ENCODE data around the gene LIPJ. TPM values are rescaled to one million over a fixed set of nuclear protein-coding genes. Genes with fewer than 3 reads are reported as not detected.

LIPJ gene
- total RNA-seq, 1 experiment from 2014 or later, result not detected

DNA sequence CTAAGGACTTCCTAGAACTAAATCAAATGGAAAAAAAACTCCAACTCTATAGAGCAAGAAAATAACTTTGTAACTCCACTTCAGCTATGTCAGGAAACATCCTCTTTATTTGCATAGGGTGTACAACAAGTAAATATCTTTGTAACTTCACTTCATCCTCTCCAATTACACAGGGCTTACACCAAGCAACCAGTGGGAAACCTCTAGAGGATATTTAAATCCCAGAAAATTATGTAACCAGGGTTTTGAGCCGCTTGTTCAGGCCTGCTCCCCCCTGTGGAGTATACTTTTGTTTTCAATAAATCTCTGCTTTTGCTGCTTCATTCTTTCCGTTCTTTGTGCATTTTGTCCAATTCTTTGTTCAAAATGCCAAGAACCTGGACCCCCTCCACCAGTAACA is 22.2 kb downstream of the LIPJ start:
- no peak overlapping the region for H3K4me3 ChIP-seq (ENCODE audit: low read length)
- H3K9ac ChIP-seq (ENCODE audit: low read length), result no peak overlapping the region
- no peak overlapping the region for H3K4me2 ChIP-seq (ENCODE audit: low read depth, low read length, poor library complexity, severe bottlenecking)
- H3K27me3 ChIP-seq (ENCODE audit: low read length), result no peaks in the 10 kb centered on the region
- H3K36me3 ChIP-seq (ENCODE audit: insufficient read depth, low read length), result no peaks in the 10 kb centered on the region
- no peaks in the 10 kb centered on the region for H4K20me1 ChIP-seq (ENCODE audit: insufficient read depth, low read depth, low read length)
- H3K79me2 ChIP-seq (ENCODE audit: low read length), result no peaks in the 10 kb centered on the region
- H3K4me1 ChIP-seq (ENCODE audit: low read length), result no peaks in the 10 kb centered on the region
- H2AFZ ChIP-seq (ENCODE audit: low read length), result no peak overlapping the region
- H3K9me3 ChIP-seq (ENCODE audit: low read length), result no peaks in the 10 kb centered on the region
- no peak for DNase-seq
- H3K9me2 ChIP-seq (replicated peaks; ENCODE audit: insufficient read depth, low read length), result no peaks in the 10 kb centered on the region
- no peak overlapping the region for H3K27ac ChIP-seq (ENCODE audit: low read length)

DNA sequence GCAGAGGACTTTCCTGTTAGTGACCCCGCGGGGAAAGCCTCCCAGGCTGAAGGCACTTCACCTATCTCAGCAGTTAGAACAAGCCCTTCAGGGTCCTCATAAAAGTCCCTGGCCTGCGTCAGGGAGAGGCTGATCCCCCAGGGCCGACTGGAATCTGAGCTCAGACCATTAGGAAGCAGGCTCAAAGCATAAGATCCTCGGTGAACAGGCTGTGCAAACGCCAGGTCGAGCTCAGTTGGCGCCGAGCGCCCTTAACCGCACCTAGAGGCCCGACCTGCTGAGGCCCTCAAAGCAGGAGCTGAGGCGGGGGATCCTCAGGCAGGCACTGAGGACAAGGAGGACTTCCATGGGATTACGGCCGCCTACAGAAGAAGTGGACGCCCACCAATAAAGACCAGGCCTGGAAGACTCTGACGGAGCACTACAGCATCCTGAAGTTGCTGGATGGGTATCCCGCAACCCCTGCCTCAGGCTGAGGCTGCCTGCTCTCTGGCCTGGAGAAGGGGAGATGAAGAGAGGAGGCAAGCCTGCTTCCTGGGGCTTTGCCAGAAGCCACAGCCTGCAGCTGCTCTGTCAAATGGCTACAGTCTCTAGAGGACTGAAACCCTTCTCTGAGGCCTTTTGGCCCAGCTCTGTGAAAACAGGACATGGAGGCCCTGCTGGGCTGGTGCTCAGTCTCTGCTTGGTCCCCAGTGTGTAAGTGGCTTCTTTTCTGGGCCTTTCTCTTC is 29.9 kb downstream of the LIPJ start:
- no peaks in the 10 kb centered on the region for H3K4me1 ChIP-seq (ENCODE audit: low read length)
- no peaks in the 10 kb centered on the region for H3K9me2 ChIP-seq (replicated peaks; ENCODE audit: insufficient read depth, low read length)
- DNase-seq, result no peak
- no peaks in the 10 kb centered on the region for H3K27me3 ChIP-seq (ENCODE audit: low read length)
- H3K4me3 ChIP-seq (ENCODE audit: low read length), result no peak overlapping the region
- H3K27ac ChIP-seq (ENCODE audit: low read length), result no peak overlapping the region
- H3K36me3 ChIP-seq (ENCODE audit: insufficient read depth, low read length), result no peaks in the 10 kb centered on the region
- H3K9me3 ChIP-seq (ENCODE audit: low read length), result no peaks in the 10 kb centered on the region
- H3K79me2 ChIP-seq (ENCODE audit: low read length), result no peaks in the 10 kb centered on the region
- H3K4me2 ChIP-seq (ENCODE audit: low read depth, low read length, poor library complexity, severe bottlenecking), result no peak overlapping the region
- H3K9ac ChIP-seq (ENCODE audit: low read length), result no peak overlapping the region
- no peaks in the 10 kb centered on the region for H4K20me1 ChIP-seq (ENCODE audit: insufficient read depth, low read depth, low read length)
- no peak overlapping the region for H2AFZ ChIP-seq (ENCODE audit: low read length)

- no peak for DNase-seq
- H3K9me3 ChIP-seq (ENCODE audit: low read length), result no peaks in the 10 kb centered on the region
- H2AFZ ChIP-seq (ENCODE audit: low read length), result no peak overlapping the region
- H4K20me1 ChIP-seq (ENCODE audit: insufficient read depth, low read depth, low read length), result no peaks in the 10 kb centered on the region
- no peaks in the 10 kb centered on the region for H3K79me2 ChIP-seq (ENCODE audit: low read length)
- no peaks in the 10 kb centered on the region for H3K9me2 ChIP-seq (replicated peaks; ENCODE audit: insufficient read depth, low read length)
- H3K4me2 ChIP-seq (ENCODE audit: low read depth, low read length, poor library complexity, severe bottlenecking), result no peak overlapping the region
- no peak overlapping the region for H3K27ac ChIP-seq (ENCODE audit: low read length)
- no peaks in the 10 kb centered on the region for H3K4me1 ChIP-seq (ENCODE audit: low read length)
- H3K4me3 ChIP-seq (ENCODE audit: low read length), result no peak overlapping the region
- H3K36me3 ChIP-seq (ENCODE audit: insufficient read depth, low read length), result no peaks in the 10 kb centered on the region
- no peaks in the 10 kb centered on the region for H3K27me3 ChIP-seq (ENCODE audit: low read length)
- H3K9ac ChIP-seq (ENCODE audit: low read length), result no peak overlapping the region
These were observed 31.3 kb downstream of the LIPJ start for GRCh38 chr10:88617772-88618300.

DNA sequence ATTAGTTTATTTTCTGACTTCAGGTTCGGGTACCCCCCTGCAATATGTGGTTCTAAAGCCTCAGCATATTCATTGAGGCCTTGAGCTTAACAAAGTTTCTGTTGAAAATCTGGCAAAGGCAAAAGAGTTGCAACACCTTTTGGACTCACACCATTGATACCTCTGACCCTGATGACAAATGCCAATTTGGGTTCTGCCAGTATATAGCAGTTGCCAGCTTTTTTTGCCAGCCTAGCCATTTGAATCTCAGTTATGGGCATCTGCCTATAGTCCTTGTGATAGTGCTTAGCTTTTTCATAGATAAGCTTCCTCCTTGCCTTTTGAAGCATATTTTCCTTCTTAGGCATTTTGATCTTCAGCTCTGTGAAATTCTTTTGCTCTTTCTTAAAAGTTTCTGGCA is 31.9 kb downstream of the LIPJ start:
- H3K79me2 ChIP-seq (ENCODE audit: low read length), result no peaks in the 10 kb centered on the region
- no peaks in the 10 kb centered on the region for H3K27me3 ChIP-seq (ENCODE audit: low read length)
- no peak overlapping the region for H3K4me3 ChIP-seq (ENCODE audit: low read length)
- no peaks in the 10 kb centered on the region for H3K9me2 ChIP-seq (replicated peaks; ENCODE audit: insufficient read depth, low read length)
- no peaks in the 10 kb centered on the region for H4K20me1 ChIP-seq (ENCODE audit: insufficient read depth, low read depth, low read length)
- no peak overlapping the region for H3K9ac ChIP-seq (ENCODE audit: low read length)
- no peaks in the 10 kb centered on the region for H3K36me3 ChIP-seq (ENCODE audit: insufficient read depth, low read length)
- no peak overlapping the region for H3K27ac ChIP-seq (ENCODE audit: low read length)
- no peak overlapping the region for H3K4me2 ChIP-seq (ENCODE audit: low read depth, low read length, poor library complexity, severe bottlenecking)
- H3K9me3 ChIP-seq (ENCODE audit: low read length), result no peaks in the 10 kb centered on the region
- no peak for DNase-seq
- H3K4me1 ChIP-seq (ENCODE audit: low read length), result no peaks in the 10 kb centered on the region
- no peak overlapping the region for H2AFZ ChIP-seq (ENCODE audit: low read length)

DNA sequence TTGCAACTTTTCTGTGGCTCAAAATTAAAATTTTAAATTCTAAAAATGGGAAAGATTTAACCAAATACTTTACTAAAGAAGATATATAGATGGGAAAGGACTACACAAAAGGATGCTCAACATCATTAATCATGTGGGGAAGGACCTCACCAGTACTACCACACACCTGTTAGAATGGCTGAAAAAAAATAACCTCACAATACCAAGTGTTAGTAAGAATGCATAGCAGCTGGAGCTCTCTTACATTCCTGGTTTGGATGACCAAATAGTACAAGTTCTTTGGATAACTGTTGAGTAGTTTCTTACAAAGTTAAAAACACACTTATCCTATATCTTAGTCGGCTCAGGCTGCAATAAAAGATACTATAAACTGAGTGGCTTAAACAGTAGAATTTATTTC is 33.9 kb downstream of the LIPJ start:
- H3K27me3 ChIP-seq (ENCODE audit: low read length), result no peaks in the 10 kb centered on the region
- H3K79me2 ChIP-seq (ENCODE audit: low read length), result no peaks in the 10 kb centered on the region
- H3K27ac ChIP-seq (ENCODE audit: low read length), result no peak overlapping the region
- no peaks in the 10 kb centered on the region for H3K9me2 ChIP-seq (replicated peaks; ENCODE audit: insufficient read depth, low read length)
- no peak overlapping the region for H3K4me2 ChIP-seq (ENCODE audit: low read depth, low read length, poor library complexity, severe bottlenecking)
- no peak overlapping the region for H3K9ac ChIP-seq (ENCODE audit: low read length)
- no peaks in the 10 kb centered on the region for H3K9me3 ChIP-seq (ENCODE audit: low read length)
- H3K36me3 ChIP-seq (ENCODE audit: insufficient read depth, low read length), result no peaks in the 10 kb centered on the region
- H2AFZ ChIP-seq (ENCODE audit: low read length), result no peak overlapping the region
- DNase-seq, result no peak
- H4K20me1 ChIP-seq (ENCODE audit: insufficient read depth, low read depth, low read length), result no peaks in the 10 kb centered on the region
- no peak overlapping the region for H3K4me3 ChIP-seq (ENCODE audit: low read length)
- H3K4me1 ChIP-seq (ENCODE audit: low read length), result no peaks in the 10 kb centered on the region

DNA sequence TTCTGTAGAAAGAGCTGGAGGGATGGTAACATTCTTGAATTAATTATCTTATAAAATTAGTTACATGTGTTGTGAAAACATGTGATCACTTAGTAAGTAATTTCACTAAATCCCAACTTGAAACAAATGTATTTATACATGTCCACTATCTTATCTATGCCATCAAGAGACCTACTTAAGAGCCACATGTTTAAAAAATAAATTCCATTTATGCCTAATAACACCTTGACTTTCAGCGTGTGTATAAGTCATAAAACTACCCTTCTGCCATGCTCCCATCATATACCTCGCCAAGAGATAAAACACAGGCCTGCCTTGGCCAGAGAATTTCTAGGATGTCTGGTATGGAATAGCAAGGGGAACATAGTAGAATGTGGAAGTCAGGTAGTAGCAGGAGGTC is 37.3 kb downstream of the LIPJ start:
- Histone ChIP-seq H3K9me2 (replicated peaks; ENCODE audit: insufficient read depth, low read length) (no peaks in the 10 kb centered on the region), H2AFZ (ENCODE audit: low read length) (no peak overlapping the region)

GRCh38 chr10:88624840-88625239 is 38.3 kb downstream of the LIPJ start:
- Histone ChIP-seq H3K9me3 (ENCODE audit: low read length) (no peaks in the 10 kb centered on the region), H3K4me1 (ENCODE audit: low read length) (no peaks in the 10 kb centered on the region), H3K27ac (ENCODE audit: low read length) (no peak overlapping the region), H3K9ac (ENCODE audit: low read length) (no peak overlapping the region), H3K36me3 (ENCODE audit: insufficient read depth, low read length) (no peaks in the 10 kb centered on the region), H3K9me2 (replicated peaks; ENCODE audit: insufficient read depth, low read length) (no peaks in the 10 kb centered on the region), H2AFZ (ENCODE audit: low read length) (no peak overlapping the region), H3K4me2 (ENCODE audit: low read depth, low read length, poor library complexity, severe bottlenecking) (no peak overlapping the region), H3K79me2 (ENCODE audit: low read length) (no peaks in the 10 kb centered on the region), H4K20me1 (ENCODE audit: insufficient read depth, low read depth, low read length) (no peaks in the 10 kb centered on the region), H3K4me3 (ENCODE audit: low read length) (no peak overlapping the region), H3K27me3 (ENCODE audit: low read length) (no peaks in the 10 kb centered on the region)
- no peak for DNase-seq

More for the DNA sequence above, 37.3 kb downstream of the LIPJ start:
- H4K20me1 ChIP-seq (ENCODE audit: insufficient read depth, low read depth, low read length), result no peaks in the 10 kb centered on the region
- H3K27me3 ChIP-seq (ENCODE audit: low read length), result no peaks in the 10 kb centered on the region
- no peak overlapping the region for H3K4me3 ChIP-seq (ENCODE audit: low read length)
- H3K4me2 ChIP-seq (ENCODE audit: low read depth, low read length, poor library complexity, severe bottlenecking), result no peak overlapping the region
- no peaks in the 10 kb centered on the region for H3K36me3 ChIP-seq (ENCODE audit: insufficient read depth, low read length)
- H3K9me3 ChIP-seq (ENCODE audit: low read length), result no peaks in the 10 kb centered on the region
- H3K27ac ChIP-seq (ENCODE audit: low read length), result no peak overlapping the region
- no peak overlapping the region for H3K9ac ChIP-seq (ENCODE audit: low read length)
- no peaks in the 10 kb centered on the region for H3K79me2 ChIP-seq (ENCODE audit: low read length)
- no peaks in the 10 kb centered on the region for H3K4me1 ChIP-seq (ENCODE audit: low read length)
- DNase-seq, result no peak

DNA sequence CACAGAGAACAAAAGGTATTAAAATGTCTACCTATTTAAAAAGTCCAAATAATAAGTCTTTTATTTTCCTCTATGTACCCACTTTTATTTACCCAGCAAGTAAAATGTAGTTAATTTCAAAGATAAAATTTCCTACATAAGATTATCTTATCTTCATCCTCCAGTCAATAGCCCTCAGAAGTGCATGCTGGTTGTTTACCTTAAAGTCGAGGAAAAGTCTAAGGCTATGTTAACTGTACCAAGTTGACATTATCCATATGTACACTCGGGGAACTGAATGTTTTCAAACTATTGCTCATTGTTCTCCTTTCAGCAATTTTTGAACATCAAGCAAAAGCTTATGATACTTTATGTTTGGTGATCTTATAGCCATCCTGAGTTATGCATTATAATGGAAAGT is 53.6 kb downstream of the LIPJ start:
- no peak overlapping the region for H3K27ac ChIP-seq (ENCODE audit: low read length)
- H3K9me2 ChIP-seq (replicated peaks; ENCODE audit: insufficient read depth, low read length), result no peaks in the 10 kb centered on the region
- no peaks in the 10 kb centered on the region for H3K9me3 ChIP-seq (ENCODE audit: low read length)
- no peak overlapping the region for H3K9ac ChIP-seq (ENCODE audit: low read length)
- H3K27me3 ChIP-seq (ENCODE audit: low read length), result no peaks in the 10 kb centered on the region
- H3K4me3 ChIP-seq (ENCODE audit: low read length), result no peak overlapping the region
- no peaks in the 10 kb centered on the region for H3K36me3 ChIP-seq (ENCODE audit: insufficient read depth, low read length)
- H4K20me1 ChIP-seq (ENCODE audit: insufficient read depth, low read depth, low read length), result no peaks in the 10 kb centered on the region
- H3K4me2 ChIP-seq (ENCODE audit: low read depth, low read length, poor library complexity, severe bottlenecking), result no peak overlapping the region
- DNase-seq, result no peak
- no peaks in the 10 kb centered on the region for H3K4me1 ChIP-seq (ENCODE audit: low read length)
- no peaks in the 10 kb centered on the region for H3K79me2 ChIP-seq (ENCODE audit: low read length)
- no peak overlapping the region for H2AFZ ChIP-seq (ENCODE audit: low read length)
